Measurements from ENCODE around the gene YY1.
A peak's percentile ranks its signal among the peaks of the same experiment; 100 is the strongest.

The YY1 gene

GRCh38 chr14:100312877-100313400 is 74.0 kb downstream of the YY1 start:
- no peak for DNase-seq (ENCODE audit: low read depth in 1 of 2, low spot score in 1 of 2)

- DNase-seq (ENCODE audit: low read depth in 1 of 2, low spot score in 1 of 2), result no peak
These were observed 74.7 kb downstream of the YY1 start for GRCh38 chr14:100313464-100314230.

- DNase-seq (ENCODE audit: low read depth in 1 of 2, low spot score in 1 of 2), result no peak
These were observed 75.8 kb downstream of the YY1 start for GRCh38 chr14:100314724-100315123.

- no peak for DNase-seq (ENCODE audit: low read depth in 1 of 2, low spot score in 1 of 2)
These were observed 78.4 kb downstream of the YY1 start for GRCh38 chr14:100317389-100317788.

- peak; percentile 35 to 44 for DNase-seq (ENCODE audit: low read depth in 1 of 2, low spot score in 1 of 2)
These were observed 79.2 kb downstream of the YY1 start for GRCh38 chr14:100317912-100318808.

GRCh38 chr14:100320157-100320856 is 81.4 kb downstream of the YY1 start:
- DNase-seq (ENCODE audit: low read depth in 1 of 2, low spot score in 1 of 2), result no peak

GRCh38 chr14:100321473-100322137 is 82.7 kb downstream of the YY1 start:
- no peak for DNase-seq (ENCODE audit: low read depth in 1 of 2, low spot score in 1 of 2)

GRCh38 chr14:100322138-100322957 is 83.4 kb downstream of the YY1 start:
- DNase-seq (ENCODE audit: low read depth in 1 of 2, low spot score in 1 of 2), result no peak

- no peak for DNase-seq (ENCODE audit: low read depth in 1 of 2, low spot score in 1 of 2)
These were observed 84.4 kb downstream of the YY1 start, which contains the start of gene SLC25A47 for GRCh38 chr14:100323121-100323941. SLC25A47 (plus strand) TSS chr14:100323339; CDS start chr14:100323415, 76 bp downstream.

- no peak for DNase-seq (ENCODE audit: low read depth in 1 of 2, low spot score in 1 of 2)
These were observed 85.0 kb downstream of the YY1 start for GRCh38 chr14:100323942-100324307.

- no peak for DNase-seq (ENCODE audit: low read depth in 1 of 2, low spot score in 1 of 2)
These were observed 86.3 kb downstream of the YY1 start for GRCh38 chr14:100325231-100325632.

- no peak for DNase-seq (ENCODE audit: low read depth in 1 of 2, low spot score in 1 of 2)
These were observed 87.0 kb downstream of the YY1 start for GRCh38 chr14:100325958-100326357.

- DNase-seq (ENCODE audit: low read depth in 1 of 2, low spot score in 1 of 2), result no peak
These were observed 88.2 kb downstream of the YY1 start for GRCh38 chr14:100327128-100327527.

- no peak for DNase-seq (ENCODE audit: low read depth in 1 of 2, low spot score in 1 of 2)
These were observed 89.7 kb downstream of the YY1 start for GRCh38 chr14:100328495-100329163.

- DNase-seq (ENCODE audit: low read depth in 1 of 2, low spot score in 1 of 2), result no peak
These were observed 90.5 kb downstream of the YY1 start for GRCh38 chr14:100329233-100330006.

- no peak for DNase-seq (ENCODE audit: low read depth in 1 of 2, low spot score in 1 of 2)
These were observed 91.0 kb downstream of the YY1 start for GRCh38 chr14:100330007-100330344.

- no peak for DNase-seq (ENCODE audit: low read depth in 1 of 2, low spot score in 1 of 2)
These were observed 91.5 kb downstream of the YY1 start for GRCh38 chr14:100330388-100330931.

Data from activated CD4-positive, alpha-beta T cell treated with anti-CD3 and anti-CD28 coated beads, Interleukin-2, amount 50 U/mL, for 24 hours (primary cell).